Lower leg skin (tissue), 4 donors: Measurements from ENCODE around the gene MTUS2. TPM values are rescaled to one million over a fixed set of nuclear protein-coding genes. Genes with fewer than 3 reads are reported as not detected.

Experiments
- DNase-seq, 2 donors: peaks; one replicate each; pipeline ENCODE4 v3.0.0-alpha.2; 2019; ENCODE audit warnings: low spot score in 2 of 2
- H3K4me3 ChIP-seq: fragments of 200-600 bp; sonication (generic); 2 replicates; pipeline ENCODE4 v1.5.1; 2017; ENCODE audit warnings: mild to moderate bottlenecking, low read depth; ENCODE audit not compliant: poor library complexity, severe bottlenecking
- CTCF ChIP-seq, 3 donors: fragments of 450-650 bp; IDR thresholded peaks; one replicate each; pipeline ENCODE4 v1.5.1; 2016; ENCODE audit warnings: antibody characterized with exemption in 3 of 3, mild to moderate bottlenecking in 3 of 3, moderate library complexity in 2 of 3
- POLR2A ChIP-seq, 2 donors: fragments of 450-650 bp; IDR thresholded peaks; one replicate each; pipeline ENCODE4 v1.6.1; 2016 to 2017; ENCODE audit warnings: antibody characterized with exemption in 2 of 2, mild to moderate bottlenecking in 1 of 2, moderate library complexity in 1 of 2
- WGBS, 2 donors: methylation state at CpG; one replicate each; pipeline ENCODE4 v1.1.5; 2018; 5-methylcytosine and 5-hydroxymethylcytosine counted together
- intact Hi-C: fragments of 100-400 bp; cut with DNase I; formaldehyde crosslinking; loops from one replicate; pipeline ENCODE4 v1.15.0; 2023; ENCODE audit warnings: low total_unique reads
- total RNA-seq, 4 donors: library from RNA; depleted of rRNA; stranded (reverse); fragments of >200 nt; gene quantifications; one replicate each; pipeline ENCODE4 v1.1.0, GENCODE V29; 2016

The MTUS2 gene
- total RNA-seq, 4 donors from 2014 or later = 0.13 to 1.9 TPM; not detected in 2

DNA sequence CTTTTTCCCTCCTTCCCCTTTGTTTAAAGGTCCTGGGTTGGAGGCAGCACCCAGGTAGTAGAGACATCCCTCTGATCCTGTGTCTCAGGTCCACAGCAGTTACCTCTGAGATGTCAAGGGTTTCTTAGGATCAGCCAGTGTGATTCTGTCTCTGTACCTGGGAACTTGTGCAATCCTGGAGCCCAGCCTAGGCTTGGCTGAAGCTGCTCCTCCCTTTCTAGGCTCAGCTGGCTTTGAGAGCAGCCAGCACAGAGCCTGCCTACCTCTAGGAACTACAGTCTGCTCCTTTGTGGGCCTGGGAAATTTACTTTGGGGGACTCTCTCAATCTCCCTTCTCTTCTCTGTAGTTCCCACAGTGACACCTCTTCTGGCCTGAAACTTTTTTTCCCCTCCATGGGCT, 171.6 kb downstream of the MTUS2 start:
- no peak for TF ChIP-seq POLR2A (IDR thresholded peaks at IDR 0.05)
- no peak for TF ChIP-seq CTCF (IDR thresholded peaks at IDR 0.05)
- intact Hi-C loops = no loop called here
- no peak overlapping the region for H3K4me3 ChIP-seq
- DNase-seq = no peak

GRCh38 chr13:29000826-29001225, 180.7 kb downstream of the MTUS2 start:
- 91 to 95% methylated on average over 3 of the region's 3 CpGs for WGBS, 2 donors
- H3K4me3 ChIP-seq = no peak overlapping the region
- TF ChIP-seq CTCF (IDR thresholded peaks at IDR 0.05) (no peak), POLR2A (IDR thresholded peaks at IDR 0.05) (no peak)
- DNase-seq = no peak
- intact Hi-C loops = no loop called here

GRCh38 chr13:29005035-29005762, 185.1 kb downstream of the MTUS2 start:
- WGBS, 2 donors = 46 to 51% methylated on average over 8 of the region's 8 CpGs
- H3K4me3 ChIP-seq = no peak overlapping the region
- DNase-seq = no peak
- intact Hi-C loops = no loop called here
- TF ChIP-seq POLR2A (IDR thresholded peaks at IDR 0.05) = no peak
- TF ChIP-seq CTCF (IDR thresholded peaks at IDR 0.05) = no peak

- no peak for TF ChIP-seq CTCF (IDR thresholded peaks at IDR 0.05)
- TF ChIP-seq POLR2A (IDR thresholded peaks at IDR 0.05) = no peak
- WGBS, 2 donors = 43 to 47% methylated on average over 2 of the region's 2 CpGs
- no peak for DNase-seq
- intact Hi-C loops = no loop called here
- no peak overlapping the region for H3K4me3 ChIP-seq
Observed at GRCh38 chr13:29005763-29006120, 185.6 kb downstream of the MTUS2 start.

- WGBS, 2 donors = 69 to 78% methylated on average over 2 of the region's 2 CpGs
- no peak for DNase-seq
- H3K4me3 ChIP-seq = no peak overlapping the region
- no peak for TF ChIP-seq POLR2A (IDR thresholded peaks at IDR 0.05)
- TF ChIP-seq CTCF (IDR thresholded peaks at IDR 0.05) = no peak
- intact Hi-C loops = no loop called here
Observed at GRCh38 chr13:29006359-29006850, 186.3 kb downstream of the MTUS2 start.

- H3K4me3 ChIP-seq = no peak overlapping the region
- intact Hi-C loops = no loop called here
- DNase-seq = no peak
- no peak for TF ChIP-seq POLR2A (IDR thresholded peaks at IDR 0.05)
- TF ChIP-seq CTCF (IDR thresholded peaks at IDR 0.05) = no peak
- WGBS, 2 donors = 91 to 94% methylated on average over 4 of the region's 4 CpGs
Observed at GRCh38 chr13:29008296-29008695, 188.2 kb downstream of the MTUS2 start.
